Embryonic facial prominence (tissue), 1 donor: ENCODE data around the gene DNHD1.

Experiments used
- DNase-seq: peaks from one replicate; pipeline ENCODE4 v3.0.0-alpha.2; 2016; ENCODE audit errors: extremely low spot score

The DNHD1 gene, protein sequence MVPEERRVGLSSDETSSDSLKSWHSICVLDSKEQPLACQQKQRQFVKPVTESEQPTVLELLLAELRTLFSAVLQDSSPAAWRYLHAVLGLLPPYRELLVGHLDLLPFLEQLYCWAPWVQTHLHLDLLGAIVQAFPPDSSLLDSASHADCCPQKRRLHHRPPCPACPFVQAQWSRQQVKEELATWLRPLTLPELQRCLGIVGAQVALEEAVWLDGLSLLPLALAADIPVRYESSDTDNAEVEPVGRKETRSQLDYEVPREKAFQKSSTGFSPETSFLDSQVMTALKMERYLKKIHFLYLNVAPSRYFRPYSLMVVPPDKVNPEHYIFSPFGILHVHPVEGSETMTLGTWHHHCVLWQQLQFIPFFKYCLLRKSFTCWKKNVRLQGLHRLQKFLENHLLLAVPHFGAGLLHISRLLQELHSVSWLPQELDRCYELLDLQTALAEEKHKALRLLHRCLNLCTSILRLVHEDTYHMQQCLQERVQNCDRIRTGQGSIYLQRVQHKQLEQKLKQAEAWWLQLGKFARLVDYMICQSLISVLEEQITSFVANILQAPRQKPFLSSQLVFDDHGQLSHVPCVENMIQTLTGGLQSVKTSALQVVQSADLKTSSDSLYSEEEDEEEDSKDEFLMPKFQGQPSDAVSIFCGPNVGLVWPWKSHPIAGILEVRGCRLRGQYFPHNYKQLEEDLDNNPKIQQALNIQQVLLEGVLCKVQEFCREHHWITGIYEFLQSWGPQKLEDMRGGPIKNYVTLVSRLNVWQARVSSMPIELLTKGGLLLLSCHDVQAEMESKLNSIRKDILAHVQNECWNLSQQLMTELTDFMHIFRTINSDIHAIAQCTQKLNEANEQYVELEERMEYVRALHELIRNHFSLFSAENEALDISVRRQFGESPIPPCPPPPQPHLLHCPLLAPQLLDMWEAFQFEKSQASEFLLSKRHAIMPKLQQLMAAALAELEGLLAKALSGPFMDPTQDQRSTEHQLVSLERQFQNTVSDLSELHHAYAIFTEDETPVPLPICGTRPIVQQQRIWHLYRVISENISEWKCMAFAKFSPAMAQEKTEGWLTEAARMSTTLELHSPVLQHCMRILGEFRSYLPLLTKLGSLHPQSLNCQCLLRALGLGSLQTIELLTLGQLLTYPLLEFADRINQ (N-terminal part only)

DNA sequence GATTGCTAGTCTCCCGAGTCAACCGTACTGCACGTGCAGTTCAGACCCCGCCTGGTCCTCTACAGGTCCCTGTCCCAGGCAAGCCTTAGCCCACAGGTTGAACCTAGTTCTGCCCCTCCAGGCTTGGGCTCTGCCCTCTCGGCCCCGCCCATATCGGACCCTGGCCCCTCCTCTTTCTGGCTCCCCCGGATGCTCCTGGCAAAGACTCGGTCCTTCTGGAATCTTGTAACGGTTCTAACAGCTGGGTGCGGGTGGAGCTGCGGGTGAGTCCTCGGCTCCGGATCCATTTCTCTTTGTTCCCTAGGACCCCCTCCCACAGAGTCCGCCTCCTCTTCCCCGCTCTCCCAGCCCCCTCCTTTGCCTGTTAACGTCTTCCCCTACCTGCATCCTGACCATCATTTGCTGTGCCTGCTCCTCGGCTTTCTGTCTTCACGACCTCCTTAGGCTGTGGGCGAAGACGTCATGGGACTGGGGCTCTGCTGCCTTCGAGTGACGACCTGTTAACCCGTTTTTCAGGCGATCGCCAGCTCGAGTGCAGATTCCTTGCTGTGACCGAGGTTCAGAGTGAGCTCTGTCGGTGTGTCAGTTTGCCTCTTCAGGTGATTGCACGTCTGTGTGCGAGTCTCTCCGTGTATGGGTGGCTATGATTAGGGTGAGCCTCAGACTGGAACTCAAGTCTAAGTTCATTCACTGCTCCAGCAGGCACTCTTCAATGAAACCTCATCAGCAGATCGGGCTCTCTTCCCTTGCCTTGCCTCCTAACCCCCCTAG lies at the start of gene DNHD1:
Gene DNHD1 (plus strand): TSS at position 212 of the 771 bp plus-strand sequence. CDS start 936 bp downstream, outside the sequence.
- no peak for DNase-seq

GRCh38 chr11:6448574-6448973 lies 48.5 kb upstream of the DNHD1 start:
- DNase-seq = no peak

DNA sequence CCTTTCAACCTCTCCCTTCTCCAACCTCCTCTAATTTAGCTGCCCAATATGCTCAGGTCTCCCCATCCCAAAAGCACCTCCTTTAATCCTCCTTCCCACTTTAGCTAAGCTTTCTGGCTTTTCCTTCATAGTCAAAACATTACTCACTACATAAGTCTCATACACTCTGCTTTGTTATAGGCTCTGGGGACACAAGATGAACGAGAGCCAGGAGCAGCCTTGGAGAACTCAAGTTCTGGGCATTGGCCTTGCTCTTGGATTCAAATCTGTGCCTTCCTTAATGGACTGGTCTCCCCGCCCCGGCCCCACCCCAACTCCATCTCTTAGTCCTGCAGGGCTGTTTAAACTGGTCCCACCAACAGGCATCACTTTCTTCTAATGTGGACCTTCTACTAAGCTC lies 44.9 kb upstream of the DNHD1 start:
- no peak for DNase-seq

GRCh38 chr11:6453152-6453551 lies 43.9 kb upstream of the DNHD1 start:
- DNase-seq = no peak

GRCh38 chr11:6455070-6455469 lies 42.0 kb upstream of the DNHD1 start:
- no peak for DNase-seq

GRCh38 chr11:6456361-6457073 lies 40.6 kb upstream of the DNHD1 start:
- DNase-seq = no peak

- DNase-seq = no peak
These were observed 39.3 kb upstream of the DNHD1 start for GRCh38 chr11:6457581-6458320.

DNA sequence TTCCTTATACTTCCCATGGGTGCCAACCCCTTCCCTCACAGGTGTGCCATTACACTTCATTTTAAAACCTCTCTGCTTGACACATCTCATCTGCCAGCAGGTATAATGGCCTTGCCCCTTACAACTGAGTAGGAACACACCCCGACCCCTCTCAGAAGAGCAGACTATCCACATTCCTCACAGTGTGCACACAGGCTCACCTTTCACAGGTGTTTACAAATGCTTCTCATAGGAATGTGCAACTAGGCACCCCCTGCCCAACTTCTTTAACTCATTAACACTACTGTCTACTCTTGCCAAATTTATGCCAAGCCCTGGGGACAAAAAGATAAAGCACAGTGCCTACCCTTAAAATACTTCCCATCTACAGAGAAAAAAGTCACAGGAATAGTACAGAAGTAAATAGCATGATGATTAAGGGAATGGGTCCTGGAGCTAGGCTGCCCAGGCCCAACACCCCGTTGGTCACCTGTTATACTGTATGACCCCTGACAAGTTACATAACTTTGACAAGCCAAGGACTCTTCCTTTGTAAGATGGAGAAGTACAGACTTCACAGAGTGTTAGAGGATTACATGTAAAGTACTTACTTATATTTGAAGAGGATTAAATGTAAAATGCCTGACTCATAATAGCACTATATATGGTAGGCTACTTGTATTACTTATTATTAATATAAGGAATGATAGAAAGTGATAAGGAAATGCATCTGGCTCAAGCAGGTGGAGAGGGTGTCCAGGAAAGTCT lies 38.6 kb upstream of the DNHD1 start:
- no peak for DNase-seq

DNA sequence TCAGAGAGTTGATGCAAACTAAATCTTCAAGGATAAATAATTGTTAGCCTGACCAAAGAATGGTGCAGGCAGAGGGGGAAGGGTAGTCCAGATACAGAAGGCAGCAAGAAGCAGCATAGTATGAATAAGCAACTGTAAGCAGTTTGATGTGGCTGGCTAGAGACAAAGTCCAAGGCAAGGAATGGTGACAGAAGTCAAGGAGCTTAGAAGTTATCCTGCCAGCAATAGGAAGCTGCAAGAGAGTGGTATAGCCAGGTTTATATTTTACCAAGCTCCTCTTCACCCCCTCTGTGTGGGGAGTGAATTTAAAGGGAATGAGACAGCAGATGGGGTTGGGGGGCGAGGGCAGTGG lies 38.0 kb upstream of the DNHD1 start:
- DNase-seq = no peak

- DNase-seq = peak; percentile 53
These were observed 28.2 kb upstream of the DNHD1 start for GRCh38 chr11:6468712-6469495.

DNA sequence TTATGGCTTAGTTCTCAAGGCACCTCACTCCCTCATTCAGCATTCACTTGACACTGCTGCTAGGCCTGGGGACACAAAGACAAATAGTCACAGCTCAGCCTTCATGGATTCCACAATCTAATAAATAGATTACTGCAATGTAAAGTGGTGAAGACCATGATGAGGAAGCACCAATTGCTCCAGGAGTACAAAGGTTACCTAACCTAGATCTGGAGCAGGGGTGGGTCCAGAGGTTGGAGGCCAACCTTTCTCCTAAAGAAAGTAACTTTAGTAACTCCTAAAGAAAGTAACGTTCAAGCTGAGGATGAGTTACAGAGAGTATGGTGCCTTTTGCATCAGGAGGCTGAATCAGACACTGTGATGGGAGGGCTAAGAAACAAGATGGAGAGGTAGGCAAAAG lies 27.5 kb upstream of the DNHD1 start:
- DNase-seq = no peak

GRCh38 chr11:6472934-6473333 lies 24.1 kb upstream of the DNHD1 start:
- DNase-seq = no peak

DNA sequence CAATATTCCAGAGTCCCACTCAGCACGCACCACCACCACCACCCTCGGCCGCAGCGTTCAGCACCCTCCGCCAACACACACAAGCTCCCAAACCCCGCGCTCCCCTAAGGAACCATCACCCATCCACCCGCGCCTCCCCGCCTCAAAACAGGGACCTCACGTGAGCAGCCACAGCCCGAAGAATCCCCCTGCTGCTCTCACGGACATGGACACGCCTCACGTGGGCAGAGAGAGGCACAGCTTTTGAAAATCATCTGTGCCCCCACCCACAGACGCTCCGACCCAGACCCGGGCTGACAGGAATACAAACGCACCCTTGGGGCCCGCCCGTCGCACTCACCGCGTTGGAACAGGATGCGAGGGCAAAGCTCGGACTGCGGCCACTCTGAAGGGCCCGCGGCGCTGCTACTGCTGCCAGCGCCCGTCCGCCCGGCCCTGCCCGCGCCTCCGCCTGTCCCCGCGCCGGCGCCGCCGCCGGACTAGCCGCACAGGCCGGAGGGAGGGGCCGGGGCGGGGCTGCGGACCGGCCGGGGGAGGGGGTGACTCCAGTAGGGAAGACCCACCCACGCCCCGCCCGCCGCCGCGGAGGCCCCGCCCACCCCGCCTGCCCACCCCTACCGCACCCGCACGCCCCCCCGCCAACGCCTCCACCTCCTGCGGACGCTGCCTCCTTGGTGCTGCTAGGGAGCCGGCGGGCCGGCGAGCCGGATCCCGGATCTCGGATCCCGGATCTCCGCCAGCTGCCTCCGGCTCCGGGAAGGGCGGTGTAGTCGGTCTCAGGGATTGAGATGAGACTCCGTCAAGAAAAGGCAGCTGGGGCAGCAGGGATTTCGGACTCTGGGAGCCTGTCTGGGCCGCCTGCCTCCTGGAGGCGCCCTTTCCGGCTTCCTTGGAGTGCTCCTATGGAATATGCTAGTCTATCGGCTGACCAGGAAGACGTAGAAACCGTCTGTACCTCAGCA lies 23.3 kb upstream of the DNHD1 start, which contains the start of gene TRIM3:
Gene TRIM3 (minus strand): TSS at position 491 of the 962 bp plus-strand sequence. CDS start 8,246 bp downstream, outside the sequence.
- peak; percentile 59 for DNase-seq

GRCh38 chr11:6474413-6474792 lies 22.7 kb upstream of the DNHD1 start:
- no peak for DNase-seq

- no peak for DNase-seq
These were observed 22.1 kb upstream of the DNHD1 start for GRCh38 chr11:6474806-6475500.

- no peak for DNase-seq
These were observed 21.1 kb upstream of the DNHD1 start for GRCh38 chr11:6475936-6476335.

- DNase-seq = no peak
These were observed 20.5 kb upstream of the DNHD1 start for GRCh38 chr11:6476571-6476970.
